ENCODE data around the gene ARID1B.

The ARID1B gene

DNA sequence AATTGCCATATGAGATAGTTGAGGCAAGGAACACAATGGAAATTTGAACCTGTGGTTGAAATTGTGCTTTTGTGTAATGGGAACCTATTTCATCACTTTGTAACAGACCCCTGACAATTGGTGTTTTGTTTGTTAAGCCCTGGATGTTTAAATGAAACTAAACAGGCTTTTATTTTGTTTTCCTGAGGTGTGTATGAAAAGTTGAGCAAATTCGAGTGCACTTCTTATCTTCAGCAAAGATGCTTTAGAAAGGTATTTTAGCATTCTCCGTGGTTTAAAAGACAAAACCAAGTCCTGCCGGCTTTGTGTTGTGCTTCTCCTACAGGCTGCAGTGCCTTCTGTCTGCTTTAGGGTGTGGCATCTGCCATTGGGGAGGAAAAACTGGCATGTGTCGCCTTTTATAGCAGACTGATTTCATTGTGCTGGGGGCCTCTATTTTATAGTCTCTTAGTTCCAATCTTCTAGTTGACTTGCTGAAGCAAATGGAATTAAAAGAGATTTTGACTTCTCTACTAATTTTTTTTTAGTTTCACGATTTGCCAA lies 2.2 kb upstream of the ARID1B start:
- no peak for DNase-seq

DNA sequence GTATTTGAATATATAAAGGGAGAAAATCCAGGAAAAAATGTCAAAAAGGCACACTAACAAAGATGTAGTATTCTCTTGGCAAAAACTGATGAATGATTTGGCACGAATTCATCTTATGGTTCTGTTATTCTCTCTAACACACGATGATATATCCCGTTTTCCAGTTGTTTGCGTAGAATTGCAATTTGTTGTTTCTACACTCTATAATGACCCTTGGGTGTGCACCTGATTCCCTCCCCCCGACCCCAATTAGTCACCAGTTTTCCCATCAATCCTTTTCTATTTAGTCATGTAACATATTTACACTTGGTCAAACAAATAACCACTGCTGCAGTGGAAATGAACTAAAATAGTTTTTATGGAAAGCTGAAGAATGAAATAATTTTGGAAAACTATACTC lies 1.5 kb upstream of the ARID1B start:
- no peak for DNase-seq

DNA sequence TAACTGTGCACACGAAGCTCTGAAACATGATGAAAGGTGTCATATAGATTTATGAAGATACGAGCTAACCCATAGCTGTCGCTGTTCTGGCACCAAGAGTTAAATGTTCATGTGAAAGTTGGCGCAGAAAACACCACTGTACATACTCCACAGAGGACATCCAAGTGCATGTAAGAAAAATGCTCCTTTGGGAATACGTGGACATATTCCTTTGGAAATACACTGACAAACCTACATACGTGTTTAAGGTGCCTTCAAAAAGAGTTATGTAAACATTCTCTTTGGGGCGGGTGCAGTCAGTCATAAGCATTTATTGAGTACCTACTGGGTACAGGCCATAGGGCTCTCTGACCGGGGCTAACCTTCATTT lies 723 bp upstream of the ARID1B start:
- no peak for DNase-seq

DNA sequence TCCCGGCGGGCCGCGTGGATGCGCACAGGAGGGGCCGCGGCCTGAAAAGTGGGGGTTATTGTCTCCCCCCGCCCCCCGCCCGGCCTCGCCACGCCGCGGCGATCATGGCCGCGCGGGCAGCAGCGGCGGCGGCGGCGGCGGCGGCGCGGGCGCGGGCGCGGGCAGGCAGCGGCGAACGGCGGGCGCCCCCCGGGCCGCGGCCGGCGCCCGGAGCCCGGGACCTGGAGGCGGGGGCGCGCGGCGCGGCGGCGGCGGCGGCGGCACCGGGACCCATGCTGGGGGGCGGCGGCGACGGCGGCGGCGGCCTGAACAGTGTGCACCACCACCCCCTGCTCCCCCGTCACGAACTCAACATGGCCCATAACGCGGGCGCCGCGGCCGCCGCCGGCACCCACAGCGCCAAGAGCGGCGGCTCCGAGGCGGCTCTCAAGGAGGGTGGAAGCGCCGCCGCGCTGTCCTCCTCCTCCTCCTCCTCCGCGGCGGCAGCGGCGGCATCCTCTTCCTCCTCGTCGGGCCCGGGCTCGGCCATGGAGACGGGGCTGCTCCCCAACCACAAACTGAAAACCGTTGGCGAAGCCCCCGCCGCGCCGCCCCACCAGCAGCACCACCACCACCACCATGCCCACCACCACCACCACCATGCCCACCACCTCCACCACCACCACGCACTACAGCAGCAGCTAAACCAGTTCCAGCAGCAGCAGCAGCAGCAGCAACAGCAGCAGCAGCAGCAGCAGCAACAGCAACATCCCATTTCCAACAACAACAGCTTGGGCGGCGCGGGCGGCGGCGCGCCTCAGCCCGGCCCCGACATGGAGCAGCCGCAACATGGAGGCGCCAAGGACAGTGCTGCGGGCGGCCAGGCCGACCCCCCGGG lies 637 bp downstream of the ARID1B start:
- DNase-seq: peak; percentile 54

DNA sequence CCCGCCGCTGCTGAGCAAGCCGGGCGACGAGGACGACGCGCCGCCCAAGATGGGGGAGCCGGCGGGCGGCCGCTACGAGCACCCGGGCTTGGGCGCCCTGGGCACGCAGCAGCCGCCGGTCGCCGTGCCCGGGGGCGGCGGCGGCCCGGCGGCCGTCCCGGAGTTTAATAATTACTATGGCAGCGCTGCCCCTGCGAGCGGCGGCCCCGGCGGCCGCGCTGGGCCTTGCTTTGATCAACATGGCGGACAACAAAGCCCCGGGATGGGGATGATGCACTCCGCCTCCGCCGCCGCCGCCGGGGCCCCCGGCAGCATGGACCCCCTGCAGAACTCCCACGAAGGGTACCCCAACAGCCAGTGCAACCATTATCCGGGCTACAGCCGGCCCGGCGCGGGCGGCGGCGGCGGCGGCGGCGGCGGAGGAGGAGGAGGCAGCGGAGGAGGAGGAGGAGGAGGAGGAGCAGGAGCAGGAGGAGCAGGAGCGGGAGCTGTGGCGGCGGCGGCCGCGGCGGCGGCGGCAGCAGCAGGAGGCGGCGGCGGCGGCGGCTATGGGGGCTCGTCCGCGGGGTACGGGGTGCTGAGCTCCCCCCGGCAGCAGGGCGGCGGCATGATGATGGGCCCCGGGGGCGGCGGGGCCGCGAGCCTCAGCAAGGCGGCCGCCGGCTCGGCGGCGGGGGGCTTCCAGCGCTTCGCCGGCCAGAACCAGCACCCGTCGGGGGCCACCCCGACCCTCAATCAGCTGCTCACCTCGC lies 1.5 kb downstream of the ARID1B start:
- DNase-seq: peak; percentile 21

DNA sequence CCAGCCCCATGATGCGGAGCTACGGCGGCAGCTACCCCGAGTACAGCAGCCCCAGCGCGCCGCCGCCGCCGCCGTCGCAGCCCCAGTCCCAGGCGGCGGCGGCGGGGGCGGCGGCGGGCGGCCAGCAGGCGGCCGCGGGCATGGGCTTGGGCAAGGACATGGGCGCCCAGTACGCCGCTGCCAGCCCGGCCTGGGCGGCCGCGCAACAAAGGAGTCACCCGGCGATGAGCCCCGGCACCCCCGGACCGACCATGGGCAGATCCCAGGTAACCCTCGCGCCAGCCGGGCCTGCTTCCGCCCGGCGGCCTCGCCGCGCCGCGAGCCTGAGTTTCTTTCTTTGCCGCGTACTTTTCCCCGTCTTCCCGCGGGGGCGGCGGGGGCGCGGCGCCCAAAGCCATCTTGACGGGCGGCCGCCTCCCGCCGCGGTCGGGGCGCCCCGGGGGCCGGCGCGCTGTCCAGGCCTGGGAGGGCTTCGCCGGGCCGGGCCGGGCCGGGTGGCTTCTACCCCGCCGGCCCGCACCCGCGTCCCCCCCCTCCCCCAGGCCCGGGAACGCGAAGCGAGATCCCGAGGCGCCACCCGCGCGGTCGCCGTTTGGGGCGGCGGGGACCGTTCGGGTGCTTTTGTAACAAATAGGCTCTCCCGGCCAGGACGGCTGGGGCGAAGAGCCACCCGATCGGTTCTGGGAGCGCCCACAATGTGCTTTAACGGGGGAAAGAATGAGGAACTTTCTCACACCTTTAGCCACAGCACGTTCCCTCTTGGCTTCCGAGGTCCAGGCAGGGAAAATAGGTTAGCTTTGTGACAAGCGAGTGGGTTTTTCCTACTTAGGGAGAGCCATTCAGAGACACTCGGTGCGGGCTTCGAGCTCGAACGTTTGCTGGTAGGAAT lies 2.3 kb downstream of the ARID1B start:
- peak; percentile 31 for DNase-seq

DNA sequence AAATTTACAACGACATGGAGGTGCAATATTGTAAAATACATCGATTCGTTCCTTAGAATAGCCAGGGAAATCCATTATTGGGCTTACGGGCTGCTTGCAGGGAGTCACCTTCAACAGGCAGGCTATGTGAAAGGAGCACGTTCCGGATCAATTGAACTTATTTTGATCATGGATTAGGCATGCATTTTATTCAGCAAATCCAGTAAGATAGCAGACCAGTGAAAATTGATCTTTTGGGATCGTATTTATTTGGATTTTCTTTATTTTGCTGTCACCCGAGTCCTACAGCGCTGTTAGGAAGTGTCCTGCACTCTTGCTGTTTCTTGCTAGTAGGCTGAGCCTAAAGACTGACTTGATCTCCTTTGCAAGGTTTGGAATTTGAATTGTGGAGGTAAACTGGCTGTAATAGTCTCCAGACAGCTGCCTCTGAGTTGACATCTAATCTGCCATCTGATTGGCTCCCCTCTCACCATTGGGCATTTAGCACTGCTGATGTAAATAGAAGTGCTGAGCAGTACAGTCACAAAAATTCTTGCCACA lies 3.0 kb downstream of the ARID1B start:
- DNase-seq: peak; percentile 58

DNA sequence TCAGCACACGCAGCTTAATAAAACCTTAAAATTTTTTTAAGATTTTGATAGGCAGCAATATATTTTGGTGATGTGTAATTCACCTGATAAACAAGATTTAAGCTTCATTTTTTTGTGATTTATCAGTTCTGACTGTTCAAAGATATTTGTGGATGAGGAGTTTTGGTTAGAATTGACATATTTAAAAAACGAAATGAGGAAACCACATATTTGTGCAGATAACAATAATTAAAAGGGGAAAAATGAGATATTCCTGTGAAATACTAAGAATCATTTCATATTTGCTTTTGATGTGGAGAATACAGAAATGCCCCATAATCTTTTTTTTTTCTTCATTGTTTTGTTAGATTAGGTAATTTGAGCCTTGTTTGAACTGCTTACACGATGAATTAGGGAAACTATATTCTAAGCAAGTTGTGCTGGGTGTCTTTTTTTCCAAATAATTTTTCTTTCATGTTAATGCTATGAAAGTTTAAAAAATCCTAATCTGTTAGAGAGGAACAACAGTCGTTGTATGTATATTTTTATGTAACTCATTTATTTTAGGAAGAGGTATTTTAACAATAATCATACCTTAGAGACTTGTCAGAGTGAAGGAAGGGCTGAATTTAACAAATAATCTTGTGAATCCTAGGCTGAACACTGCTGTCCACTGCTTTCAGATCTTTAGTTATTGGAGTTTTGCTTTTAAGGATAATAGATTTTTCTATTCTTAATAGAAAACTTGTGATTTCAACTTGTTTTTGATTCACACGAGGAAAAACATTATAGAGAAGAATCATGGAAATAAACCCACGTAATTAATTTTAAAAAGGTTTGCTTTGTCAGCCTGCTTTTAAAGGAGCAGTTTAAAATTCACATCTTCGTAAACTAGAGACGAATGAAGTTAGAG lies 4.0 kb downstream of the ARID1B start:
- no peak for DNase-seq

DNA sequence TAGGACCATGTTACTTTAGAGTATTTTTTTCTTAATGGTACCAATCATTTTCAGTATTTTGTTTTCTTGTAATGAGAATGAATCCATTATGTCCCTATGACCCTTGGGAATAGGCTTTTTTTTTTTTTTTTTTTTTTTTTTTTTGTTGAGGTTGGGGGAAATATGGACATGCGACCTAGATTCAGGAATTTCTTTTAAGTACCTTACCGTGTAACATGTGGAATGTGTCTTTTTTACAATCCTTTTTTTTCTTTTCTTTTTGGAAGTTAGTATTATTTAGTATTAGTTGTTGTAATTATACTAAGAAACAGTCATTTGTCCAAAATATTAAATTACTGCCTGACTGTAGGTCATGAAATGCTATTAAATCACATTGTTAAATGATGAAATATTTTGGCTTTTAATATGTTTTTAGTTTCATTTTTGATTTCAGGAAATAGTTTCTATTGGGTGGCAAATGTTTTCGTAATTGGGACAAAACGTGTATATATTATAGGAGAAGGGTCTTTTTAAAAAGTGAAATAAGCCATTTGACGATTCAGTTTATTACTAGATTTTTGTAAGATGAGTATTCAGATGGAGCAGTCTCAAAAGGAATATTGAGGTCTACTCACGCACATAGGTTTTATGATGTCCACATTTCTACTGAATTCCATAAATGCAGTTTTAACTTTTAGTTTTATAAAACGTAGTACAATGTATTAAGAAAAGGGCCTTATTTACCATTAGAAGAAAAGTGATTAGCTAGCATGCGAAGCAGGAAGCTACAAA lies 4.9 kb downstream of the ARID1B start:
- DNase-seq: no peak

DNA sequence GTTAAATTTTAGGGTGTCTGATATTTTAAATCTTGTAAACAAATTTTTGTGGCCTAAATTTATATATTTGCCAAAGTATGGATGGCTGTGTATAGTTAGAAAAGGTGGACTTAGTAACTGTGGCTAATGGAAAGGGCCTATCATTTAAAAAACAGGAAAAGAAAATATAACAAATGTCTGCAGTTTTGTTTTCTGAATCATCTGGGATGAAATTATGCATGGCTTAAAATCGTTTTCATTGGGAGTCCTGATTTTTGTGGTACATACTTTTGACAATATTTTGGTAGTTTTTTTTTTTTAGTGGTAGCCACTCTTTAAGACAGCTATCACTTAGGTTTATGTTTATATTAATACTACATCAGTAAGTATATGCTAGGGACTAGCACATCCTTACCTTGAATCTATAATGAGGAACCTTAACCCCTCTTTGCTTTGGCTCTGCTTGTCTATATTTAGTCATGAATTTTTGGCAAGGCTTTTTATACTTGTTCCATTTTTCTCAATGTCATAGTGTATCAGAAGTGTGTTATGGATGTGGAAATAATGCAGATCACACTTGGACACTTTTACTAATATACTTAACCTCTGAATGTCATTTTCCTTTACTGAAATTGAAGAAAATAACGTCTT lies 5.6 kb downstream of the ARID1B start:
- no peak for DNase-seq

DNA sequence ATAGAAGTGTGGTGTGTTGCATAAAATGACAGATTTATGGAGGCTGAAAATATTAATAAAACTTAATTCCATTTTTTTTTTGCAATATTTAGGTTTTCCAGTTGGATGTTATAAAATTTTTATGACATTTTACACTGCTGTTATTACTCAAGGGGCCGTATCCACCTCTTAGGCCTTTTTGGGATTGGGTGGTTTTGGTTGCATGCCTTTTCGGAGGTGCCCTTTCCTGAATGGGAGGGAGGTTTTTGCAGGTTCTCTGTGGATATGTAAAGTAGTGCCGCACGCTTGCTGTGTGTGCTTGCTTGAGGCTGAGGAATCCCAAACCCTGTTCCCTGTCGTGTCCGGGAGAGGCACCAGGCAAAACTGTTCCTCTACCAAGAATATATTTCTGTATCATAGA lies 6.8 kb downstream of the ARID1B start:
- DNase-seq: no peak

DNA sequence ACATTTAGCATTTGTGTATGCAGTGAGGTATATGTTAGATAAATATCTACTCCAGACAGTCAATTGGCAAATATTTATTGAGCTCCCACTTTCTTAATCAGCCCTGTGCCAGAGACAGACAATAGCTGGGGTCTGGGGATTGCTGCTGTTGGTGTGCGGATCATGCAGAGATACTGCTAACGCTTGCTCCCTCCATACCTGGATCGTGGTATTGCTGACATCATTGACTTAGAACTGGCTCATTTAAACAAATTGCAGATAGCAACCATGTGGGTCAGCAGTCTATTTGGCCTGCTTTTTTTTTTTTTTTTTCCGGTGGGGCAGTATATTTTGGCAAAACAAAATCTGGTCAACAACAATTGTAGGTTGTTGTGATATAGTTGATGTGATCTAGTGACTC lies 9.5 kb downstream of the ARID1B start:
- DNase-seq: no peak

DNA sequence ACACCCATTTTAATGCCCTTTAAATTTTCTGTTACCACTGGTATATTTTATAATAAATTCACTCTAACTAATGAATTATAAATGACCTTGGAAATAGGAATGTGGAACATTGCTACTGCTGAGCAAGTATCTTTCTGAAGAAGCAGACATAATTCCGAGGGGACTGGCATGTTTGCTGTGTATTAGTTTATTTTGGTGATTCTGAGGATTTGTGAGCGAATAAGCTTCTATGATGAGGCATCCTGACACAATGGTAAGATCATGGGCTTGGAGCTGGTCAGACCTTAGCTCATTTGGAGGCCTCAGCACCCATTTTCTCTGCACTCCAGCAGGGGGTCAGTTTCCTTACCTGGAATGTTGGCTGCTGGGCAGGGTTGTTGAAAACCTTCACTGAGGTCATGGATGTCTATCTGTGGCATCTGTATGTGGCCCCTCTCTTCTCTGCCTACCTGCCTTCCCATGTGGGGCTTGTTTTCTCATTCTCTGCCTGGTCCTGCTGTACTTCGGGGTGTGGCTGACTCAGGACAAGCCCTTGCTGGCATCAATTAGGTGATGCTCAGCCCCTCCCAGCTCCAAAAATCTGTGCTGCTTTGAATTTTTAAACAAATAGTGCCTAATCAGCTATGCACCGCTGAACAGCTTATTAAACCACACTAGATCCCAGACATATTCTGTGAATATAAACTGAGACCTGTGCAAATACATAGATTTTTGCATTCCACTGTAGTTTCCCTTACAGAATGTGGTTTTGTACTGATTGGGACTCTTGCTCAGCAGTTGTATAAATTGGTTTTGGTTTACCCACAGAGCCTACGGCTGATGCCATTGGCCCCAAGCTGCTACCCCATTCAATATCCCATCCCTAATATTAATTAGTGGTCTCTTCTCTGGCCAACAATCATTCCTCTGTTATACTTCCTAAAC lies 10.7 kb downstream of the ARID1B start:
- DNase-seq: no peak

DNA sequence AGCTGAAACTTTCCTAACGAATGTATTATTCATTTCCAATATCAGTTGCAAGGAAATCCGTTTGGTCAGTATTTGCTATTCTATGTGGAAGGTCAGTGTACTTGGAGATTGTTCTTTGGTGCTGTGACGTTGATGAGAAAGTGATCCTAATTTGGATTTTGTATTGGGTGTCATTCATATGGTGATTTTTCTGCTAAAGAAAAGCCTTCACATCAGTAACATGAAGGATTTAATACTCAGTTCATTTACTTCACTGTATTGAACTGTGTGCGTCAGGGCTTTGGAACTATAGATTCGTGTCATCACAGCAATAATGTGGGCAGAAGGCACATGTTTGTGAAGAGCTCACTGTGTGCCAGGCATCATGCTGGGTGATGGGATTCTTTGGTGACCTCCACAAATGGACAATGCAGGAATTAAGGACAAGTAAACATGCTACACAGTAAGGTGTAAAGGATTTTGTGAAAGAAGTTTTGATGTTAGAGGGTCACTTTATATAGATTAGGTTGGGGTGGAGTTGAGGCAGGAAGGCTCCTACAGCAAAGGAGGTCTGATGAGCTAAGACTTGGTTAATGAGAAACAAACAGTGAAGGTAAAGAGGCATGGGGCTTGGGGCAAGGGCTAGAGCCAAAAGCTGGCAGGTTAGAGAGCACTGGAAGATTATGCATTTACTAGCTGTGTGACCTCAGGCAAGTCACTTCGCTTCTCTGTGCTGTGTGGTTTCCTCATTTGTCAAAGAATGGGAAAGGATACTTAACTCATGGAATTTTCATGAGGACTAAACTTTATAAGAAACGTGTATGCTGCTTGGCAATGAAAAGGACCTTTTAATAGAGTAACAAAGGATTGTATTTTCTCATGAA lies 12.1 kb downstream of the ARID1B start:
- no peak for DNase-seq

DNA sequence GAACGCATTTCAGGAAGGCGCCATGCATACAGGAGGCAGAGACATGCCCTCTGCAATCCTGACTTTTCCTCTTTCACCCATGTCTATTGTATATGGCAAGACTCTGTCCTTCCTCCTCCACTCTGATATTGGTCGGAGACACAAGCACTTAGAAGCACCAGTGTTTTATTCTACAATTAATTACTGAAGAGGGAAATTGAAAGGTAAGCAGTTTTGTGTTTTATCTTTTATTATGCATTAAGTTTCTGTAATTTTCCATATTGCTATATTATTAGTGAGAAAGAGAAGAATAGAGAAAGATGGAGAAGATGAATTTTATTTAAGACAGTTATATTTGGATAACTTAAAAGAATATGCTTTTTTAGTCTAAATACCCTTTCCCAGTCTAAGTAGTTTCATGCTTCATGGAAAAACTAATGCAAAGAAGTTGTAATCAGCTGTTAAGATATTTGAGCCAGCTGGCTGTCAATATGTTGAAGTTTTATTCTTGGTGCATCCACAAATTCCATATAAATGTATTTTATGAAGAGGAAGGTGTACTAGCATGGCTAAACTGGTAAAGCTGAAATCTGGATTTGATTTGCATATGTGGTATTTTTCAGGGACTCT lies 13.6 kb downstream of the ARID1B start:
- DNase-seq: no peak

DNA sequence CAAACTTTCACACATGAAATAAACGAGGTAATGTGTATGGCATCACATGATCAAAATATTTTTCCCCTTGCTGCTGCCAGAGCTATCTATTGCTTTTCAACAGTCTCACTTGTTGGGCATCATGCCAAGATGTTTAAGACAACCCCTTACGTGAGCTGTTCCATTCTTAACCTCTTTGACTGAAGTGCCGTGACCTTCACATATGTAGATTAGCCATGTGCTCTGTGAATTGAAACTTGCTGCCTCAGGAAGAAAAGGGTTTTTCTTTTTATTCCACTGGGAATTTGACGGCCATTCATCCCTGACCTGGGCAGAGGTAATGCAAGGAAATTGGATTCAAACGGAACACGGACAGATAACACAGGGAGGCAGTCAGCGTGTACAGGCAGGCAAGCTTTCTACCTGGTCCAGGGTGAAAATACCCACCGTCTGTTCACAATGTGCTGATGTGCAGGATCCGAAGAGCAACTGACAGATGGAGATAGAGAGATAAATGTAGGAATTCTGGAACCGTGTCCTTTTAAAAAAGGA lies 14.2 kb downstream of the ARID1B start:
- DNase-seq: no peak

DNA sequence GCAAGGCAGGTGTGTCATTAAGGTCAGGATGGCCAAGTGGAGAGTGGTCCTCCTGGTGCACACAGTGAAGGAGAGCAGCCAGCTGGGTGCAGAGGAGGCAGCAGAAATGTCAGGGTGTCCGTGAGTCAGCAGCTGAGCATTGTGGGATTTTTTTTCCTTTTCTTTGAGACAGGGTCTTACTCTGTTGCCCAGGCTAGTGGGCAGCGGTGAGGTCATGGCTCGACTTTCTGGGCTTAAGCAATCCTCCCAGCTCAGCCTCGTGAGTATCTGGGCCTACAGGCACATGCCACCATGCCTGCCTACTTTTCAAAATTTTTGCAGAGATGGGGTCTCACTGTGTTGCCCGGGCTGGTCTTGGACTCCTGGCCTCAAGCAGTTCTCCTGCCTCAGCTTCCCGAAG lies 16.0 kb downstream of the ARID1B start:
- DNase-seq: no peak

Data from effector CD4-positive, alpha-beta T cell (primary cell).